Esophagus (tissue), 2 donors: ENCODE measurements around the gene WNT6. TPM values are rescaled to one million over a fixed set of nuclear protein-coding genes. Genes with fewer than 3 reads are reported as not detected.

Experiments
- H3K27ac ChIP-seq, 2 donors: one replicate each; pipeline ENCODE4 v1.5.1; 2013; ENCODE audit warnings: low read depth in 2 of 2, mild to moderate bottlenecking in 2 of 2, inconsistent platforms in 1 of 2, low read length in 1 of 2, moderate library complexity in 1 of 2
- H3K27me3 ChIP-seq, 2 donors: one replicate each; pipeline ENCODE4 v1.6.1; 2013; ENCODE audit warnings: low read length in 2 of 2, control low read depth in 1 of 2, mild to moderate bottlenecking in 1 of 2; ENCODE audit not compliant: insufficient read depth in 2 of 2, control insufficient read depth in 1 of 2
- H3K36me3 ChIP-seq, 2 donors: one replicate each; pipeline ENCODE4 v1.6.1; 2013; ENCODE audit warnings: low read length in 1 of 2; ENCODE audit not compliant: control insufficient read depth in 2 of 2, insufficient read depth in 2 of 2
- H3K4me1 ChIP-seq, 2 donors: one replicate each; pipeline ENCODE4 v1.6.1; 2013; ENCODE audit warnings: low read length in 1 of 2; ENCODE audit not compliant: control insufficient read depth in 2 of 2, insufficient read depth in 2 of 2
- H3K4me3 ChIP-seq, 2 donors: one replicate each; pipeline ENCODE4 v1.5.1; 2013; ENCODE audit warnings: low read length in 2 of 2, mild to moderate bottlenecking in 2 of 2, low read depth in 1 of 2, moderate library complexity in 1 of 2
- H3K9me3 ChIP-seq, 2 donors: one replicate each; pipeline ENCODE4 v1.6.1; 2013; ENCODE audit warnings: mild to moderate bottlenecking in 2 of 2, low read depth in 1 of 2, low read length in 1 of 2, moderate library complexity in 1 of 2; ENCODE audit not compliant: control insufficient read depth in 2 of 2, insufficient read depth in 1 of 2
- WGBS, 2 donors: extraction: QIAGEN DNeasy Blood & Tissue Kit; methylation state at CpG; one replicate each; pipeline ENCODE4 v1.1.7; 2013; 5-methylcytosine and 5-hydroxymethylcytosine counted together
- polyA plus RNA-seq, 2 donors: library from polyadenylated mRNA; stranded (reverse); fragments of 200-250 nt; gene quantifications; one replicate each; pipeline ENCODE4 v1.2.3, GENCODE V29; 2013
- donor health status: healthy with polysubstance abuse.
- donor health status: Bipolar disorder and iron deficiency.

WNT6 gene
- polyA plus RNA-seq, 2 donors = 0.31 to 0.76 TPM

GRCh38 chr2:218873359-218874194 is 14.0 kb downstream of the WNT6 start:
- no peak overlapping the region for H3K27ac ChIP-seq
- no peaks in the 10 kb centered on the region for H3K27me3 ChIP-seq
- H3K36me3 ChIP-seq = no peaks in the 10 kb centered on the region
- WGBS, 2 donors = 23 to 51% methylated on average over 86 of the region's 86 CpGs
- H3K4me3 ChIP-seq = no peak overlapping the region
- peaks cover 2 to 4% of the 10 kb centered on the region in 2 donors for H3K4me1 ChIP-seq
- H3K9me3 ChIP-seq = no peaks in the 10 kb centered on the region

GRCh38 chr2:218875692-218876246 is 16.2 kb downstream of the WNT6 start:
- H3K27ac ChIP-seq = no peak overlapping the region
- H3K27me3 ChIP-seq = peaks cover 0 to 3% of the 10 kb centered on the region in 2 donors
- H3K4me1 ChIP-seq = peaks cover 4 to 8% of the 10 kb centered on the region in 2 donors
- no peaks in the 10 kb centered on the region for H3K36me3 ChIP-seq
- WGBS, 2 donors = 60 to 64% methylated on average over 2 of the region's 2 CpGs
- no peak overlapping the region for H3K4me3 ChIP-seq
- no peaks in the 10 kb centered on the region for H3K9me3 ChIP-seq

GRCh38 chr2:218876562-218877219 is 17.1 kb downstream of the WNT6 start:
- Histone ChIP-seq H3K4me3 (no peak overlapping the region), H3K36me3 (no peaks in the 10 kb centered on the region), H3K27me3 (peaks cover 0 to 3% of the 10 kb centered on the region in 2 donors), H3K27ac (no peak overlapping the region), H3K4me1 (peaks cover 0 to 10% of the 10 kb centered on the region in 2 donors), H3K9me3 (no peaks in the 10 kb centered on the region)
- WGBS, 2 donors = 1 to 2% methylated on average over 3 of the region's 3 CpGs

- H3K9me3 ChIP-seq = no peaks in the 10 kb centered on the region
- H3K4me1 ChIP-seq = peaks cover 0 to 15% of the 10 kb centered on the region in 2 donors
- no peak overlapping the region for H3K4me3 ChIP-seq
- H3K36me3 ChIP-seq = no peaks in the 10 kb centered on the region
- no peak overlapping the region for H3K27ac ChIP-seq
- WGBS, 2 donors = 71 to 73% methylated on average over 6 of the region's 6 CpGs
- H3K27me3 ChIP-seq = peaks cover 0 to 3% of the 10 kb centered on the region in 2 donors
These were observed 17.7 kb downstream of the WNT6 start for GRCh38 chr2:218877331-218877730.

GRCh38 chr2:218877891-218878290 is 18.3 kb downstream of the WNT6 start:
- peaks cover 0 to 3% of the 10 kb centered on the region in 2 donors for H3K27me3 ChIP-seq
- H3K9me3 ChIP-seq = no peaks in the 10 kb centered on the region
- peaks cover 4 to 17% of the 10 kb centered on the region in 2 donors for H3K4me1 ChIP-seq
- no peak overlapping the region for H3K4me3 ChIP-seq
- WGBS, 2 donors = 63 to 65% methylated on average over 5 of the region's 5 CpGs
- no peak overlapping the region for H3K27ac ChIP-seq
- H3K36me3 ChIP-seq = no peaks in the 10 kb centered on the region

GRCh38 chr2:218878486-218878885 is 18.9 kb downstream of the WNT6 start:
- Histone ChIP-seq H3K9me3 (no peaks in the 10 kb centered on the region), H3K36me3 (no peaks in the 10 kb centered on the region), H3K4me3 (no peak overlapping the region), H3K27me3 (peaks cover 0 to 3% of the 10 kb centered on the region in 2 donors), H3K27ac (no peak overlapping the region), H3K4me1 (peaks cover 10 to 19% of the 10 kb centered on the region in 2 donors)
- 78% methylated on average over 6 of the region's 6 CpGs for WGBS, 2 donors

- 36 to 39% methylated on average over 16 of the region's 16 CpGs for WGBS, 2 donors
These were observed 19.5 kb downstream of the WNT6 start for GRCh38 chr2:218878926-218879761.

GRCh38 chr2:218879776-218880101 is 20.1 kb downstream of the WNT6 start:
- Histone ChIP-seq H3K9me3 (no peaks in the 10 kb centered on the region), H3K27me3 (peaks cover 0 to 3% of the 10 kb centered on the region in 2 donors), H3K27ac (peak overlapping the region; percentile 37 to 42), H3K36me3 (no peaks in the 10 kb centered on the region), H3K4me1 (peaks cover 16 to 25% of the 10 kb centered on the region in 2 donors), H3K4me3 (peak overlapping the region; percentile 24 to 43)
- WGBS, 2 donors = 10 to 13% methylated on average over 11 of the region's 11 CpGs

More at GRCh38 chr2:218878926-218879761, 19.5 kb downstream of the WNT6 start:
- Histone ChIP-seq H3K36me3 (no peaks in the 10 kb centered on the region), H3K4me3 (no peak overlapping the region), H3K27me3 (peaks cover 0 to 3% of the 10 kb centered on the region in 2 donors), H3K27ac (peak overlapping the region; percentile 11 to 37), H3K4me1 (peaks cover 16 to 23% of the 10 kb centered on the region in 2 donors), H3K9me3 (no peaks in the 10 kb centered on the region)
